Esophagus squamous epithelium (tissue), 5 donors: Measurements from ENCODE around the gene PRKAB2. TPM values are rescaled to one million over a fixed set of nuclear protein-coding genes. Genes with fewer than 3 reads are reported as not detected.
"Not testable (repeated sequence)": the region's sequence is repeated elsewhere in the genome, so short reads cannot be mapped to it uniquely, and the experiment has no call there.

Source experiments
- DNase-seq: peaks from one replicate; lab custom pipeline; 2025; lab: John Stamatoyannopoulos, UW
- H3K27ac ChIP-seq, 4 donors: fragments of 200-600 bp; sonication (generic); one replicate each; pipeline ENCODE4 v1.5.1; 2016 to 2019; ENCODE audit warnings: mild to moderate bottlenecking in 1 of 4
- H3K27me3 ChIP-seq, 4 donors: fragments of 200-600 bp; sonication (generic); 1 replicate in 3 of 4; 2 replicates in 1 of 4; pipeline versions ENCODE4 v1.5.1 to v1.6.0; 2017 to 2021; ENCODE audit warnings: antibody characterized with exemption in 1 of 4
- H3K36me3 ChIP-seq, 3 donors: fragments of 200-600 bp; sonication (generic); one replicate each; pipeline ENCODE4 v1.5.1; 2016 to 2019
- H3K4me1 ChIP-seq, 3 donors: fragments of 200-600 bp; sonication (generic); one replicate each; pipeline ENCODE4 v1.5.1; 2017 to 2019
- H3K4me3 ChIP-seq, 4 donors: fragments of 200-600 bp; sonication (generic); 1 replicate in 3 of 4; 2 replicates in 1 of 4; pipeline ENCODE4 v1.5.1; 2016 to 2019; ENCODE audit warnings: mild to moderate bottlenecking in 2 of 4, moderate library complexity in 1 of 4
- H3K9me3 ChIP-seq, 3 donors: fragments of 200-600 bp; sonication (generic); one replicate each; pipeline ENCODE4 v1.5.1; 2016 to 2019
- POLR2A ChIP-seq, 4 donors: fragments of 450-650 bp; IDR thresholded peaks; one replicate each; pipeline ENCODE4 v1.6.1; 2017; ENCODE audit warnings: antibody characterized with exemption in 4 of 4, mild to moderate bottlenecking in 4 of 4, moderate library complexity in 3 of 4
- WGBS, 2 donors: methylation state at CpG; one replicate each; pipeline ENCODE4 v1.1.5; 2018; 5-methylcytosine and 5-hydroxymethylcytosine counted together
- intact Hi-C: fragments of 100-400 bp; cut with DNase I; formaldehyde crosslinking; loops from one replicate; pipeline ENCODE4 v1.15.0; 2022
- total RNA-seq, 4 donors: library from RNA; depleted of rRNA; stranded (reverse); fragments of >200 nt; gene quantifications; one replicate each; pipeline ENCODE4 v1.1.0, GENCODE V29; 2016
- TF ChIP-seq, protein P1 (sequence below), 6 experiments: fragments of 450-650 bp in 4 of 6; fragments of 200-600 bp in 2 of 6; sonication (generic) in 2 of 6; IDR thresholded peaks; one replicate each; pipeline ENCODE4 v1.5.1; 2016 to 2019; ENCODE audit warnings: antibody characterized with exemption in 6 of 6, mild to moderate bottlenecking in 4 of 6, moderate library complexity in 4 of 6
- donor health status: DM: yes; HTN: yes; CAD: no.

PRKAB2 gene
- total RNA-seq, 4 donors from 2014 or later = 2.4 to 14.7 (median 8.1) TPM

DNA sequence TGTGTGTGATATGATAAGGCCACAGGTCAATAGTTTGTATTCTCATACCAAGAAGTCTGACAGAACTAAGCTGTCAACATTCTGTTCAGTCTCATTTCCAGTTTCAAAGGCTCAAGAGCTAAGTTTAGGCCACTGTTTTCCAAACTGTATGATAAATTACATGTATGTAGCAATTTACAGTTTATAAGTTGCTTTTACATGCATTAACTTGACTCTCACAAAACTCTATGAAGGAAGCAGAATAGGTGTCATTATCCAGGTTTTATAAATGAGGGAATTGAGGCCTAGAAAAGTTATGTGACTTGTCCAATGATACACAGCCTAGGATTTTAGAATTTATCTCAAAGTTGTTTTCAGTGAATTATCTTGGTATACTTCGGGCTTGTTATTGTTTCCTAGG lies 29.5 kb upstream of the PRKAB2 start:
- TF ChIP-seq, protein P1, sequence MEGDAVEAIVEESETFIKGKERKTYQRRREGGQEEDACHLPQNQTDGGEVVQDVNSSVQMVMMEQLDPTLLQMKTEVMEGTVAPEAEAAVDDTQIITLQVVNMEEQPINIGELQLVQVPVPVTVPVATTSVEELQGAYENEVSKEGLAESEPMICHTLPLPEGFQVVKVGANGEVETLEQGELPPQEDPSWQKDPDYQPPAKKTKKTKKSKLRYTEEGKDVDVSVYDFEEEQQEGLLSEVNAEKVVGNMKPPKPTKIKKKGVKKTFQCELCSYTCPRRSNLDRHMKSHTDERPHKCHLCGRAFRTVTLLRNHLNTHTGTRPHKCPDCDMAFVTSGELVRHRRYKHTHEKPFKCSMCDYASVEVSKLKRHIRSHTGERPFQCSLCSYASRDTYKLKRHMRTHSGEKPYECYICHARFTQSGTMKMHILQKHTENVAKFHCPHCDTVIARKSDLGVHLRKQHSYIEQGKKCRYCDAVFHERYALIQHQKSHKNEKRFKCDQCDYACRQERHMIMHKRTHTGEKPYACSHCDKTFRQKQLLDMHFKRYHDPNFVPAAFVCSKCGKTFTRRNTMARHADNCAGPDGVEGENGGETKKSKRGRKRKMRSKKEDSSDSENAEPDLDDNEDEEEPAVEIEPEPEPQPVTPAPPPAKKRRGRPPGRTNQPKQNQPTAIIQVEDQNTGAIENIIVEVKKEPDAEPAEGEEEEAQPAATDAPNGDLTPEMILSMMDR (IDR thresholded peaks at IDR 0.05) = no peak
- TF ChIP-seq POLR2A (IDR thresholded peaks at IDR 0.05) = no peak
- Histone ChIP-seq H3K4me1 (no peaks in the 10 kb centered on the region), H3K4me3 (no peak overlapping the region), H3K36me3 (no peaks in the 10 kb centered on the region), H3K27me3 (no peaks in the 10 kb centered on the region), H3K9me3 (no peaks in the 10 kb centered on the region), H3K27ac (no peak overlapping the region)
- no peak for DNase-seq
- intact Hi-C loops = no loop called here
- WGBS, 2 donors = 88 to 91% methylated on average over 1 of the region's 1 CpG

- no peaks in the 10 kb centered on the region for H3K4me1 ChIP-seq
- no peak overlapping the region for H3K27ac ChIP-seq
- DNase-seq = no peak
- intact Hi-C loops = no loop called here
- H3K36me3 ChIP-seq = no peaks in the 10 kb centered on the region
- 44 to 56% methylated on average over 4 of the region's 4 CpGs for WGBS, 2 donors
- no peaks in the 10 kb centered on the region for H3K27me3 ChIP-seq
- TF ChIP-seq, protein P1 (IDR thresholded peaks at IDR 0.05) = no peak
- no peak overlapping the region for H3K4me3 ChIP-seq
- H3K9me3 ChIP-seq = no peaks in the 10 kb centered on the region
Measured at GRCh38 chr1:147201276-147201675, 29.0 kb upstream of the PRKAB2 start.

DNA sequence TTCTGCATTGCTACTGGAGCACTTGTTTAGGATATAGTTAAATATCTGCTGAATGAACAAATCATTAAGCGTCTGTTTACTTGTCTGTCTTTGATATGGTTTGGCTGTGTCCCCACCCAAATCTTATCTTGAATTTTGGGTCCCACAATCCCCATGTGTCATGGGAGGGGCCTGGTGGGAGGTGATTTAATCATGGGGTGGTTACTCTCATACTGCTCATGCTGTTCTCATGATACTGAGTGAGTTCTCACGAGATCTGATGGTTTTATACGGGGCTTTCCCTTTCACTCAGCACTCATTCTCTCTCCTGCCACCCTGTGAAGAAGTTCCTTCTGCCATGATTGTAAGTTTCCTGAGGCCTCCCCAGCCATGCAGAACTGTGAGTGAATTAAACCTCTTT lies 25.1 kb upstream of the PRKAB2 start:
- H3K4me1 ChIP-seq, H3K36me3 ChIP-seq, DNase-seq, H3K4me3 ChIP-seq, intact Hi-C loops, H3K27ac ChIP-seq, H3K9me3 ChIP-seq, H3K27me3 ChIP-seq: not testable (repeated sequence)
- 80 to 98% methylated on average over 1 to 3 of the region's 3 CpGs for WGBS, 2 donors

DNA sequence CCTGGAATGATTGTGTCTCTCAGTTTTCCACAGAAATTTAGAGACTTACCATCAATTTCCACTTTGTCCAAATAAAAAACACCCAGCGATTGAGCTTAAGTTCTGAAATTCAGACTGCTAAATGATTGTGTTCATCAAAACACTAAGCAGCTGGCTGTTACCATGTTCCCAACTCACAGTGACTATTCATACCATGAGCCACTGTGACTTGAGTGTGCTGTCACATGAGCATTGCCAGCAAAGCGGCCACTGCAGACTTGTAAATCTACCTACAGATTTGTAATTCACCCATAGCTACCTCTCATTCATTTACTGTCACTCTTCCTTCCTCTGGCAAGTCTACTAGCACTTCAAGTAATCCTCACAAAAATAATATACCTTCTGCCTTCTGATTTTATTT lies 17.2 kb upstream of the PRKAB2 start:
- H3K27ac ChIP-seq = no peak overlapping the region
- intact Hi-C loops = no loop called here
- no peaks in the 10 kb centered on the region for H3K9me3 ChIP-seq
- H3K4me3 ChIP-seq = no peak overlapping the region
- TF ChIP-seq, protein P1 (IDR thresholded peaks at IDR 0.05) = no peak
- TF ChIP-seq POLR2A (IDR thresholded peaks at IDR 0.05) = no peak
- WGBS, 2 donors = 73 to 89% methylated on average over 2 of the region's 2 CpGs
- no peaks in the 10 kb centered on the region for H3K27me3 ChIP-seq
- no peaks in the 10 kb centered on the region for H3K36me3 ChIP-seq
- peaks cover 0 to 4% (median 0%) of the 10 kb centered on the region in 3 donors for H3K4me1 ChIP-seq
- DNase-seq = no peak

DNA sequence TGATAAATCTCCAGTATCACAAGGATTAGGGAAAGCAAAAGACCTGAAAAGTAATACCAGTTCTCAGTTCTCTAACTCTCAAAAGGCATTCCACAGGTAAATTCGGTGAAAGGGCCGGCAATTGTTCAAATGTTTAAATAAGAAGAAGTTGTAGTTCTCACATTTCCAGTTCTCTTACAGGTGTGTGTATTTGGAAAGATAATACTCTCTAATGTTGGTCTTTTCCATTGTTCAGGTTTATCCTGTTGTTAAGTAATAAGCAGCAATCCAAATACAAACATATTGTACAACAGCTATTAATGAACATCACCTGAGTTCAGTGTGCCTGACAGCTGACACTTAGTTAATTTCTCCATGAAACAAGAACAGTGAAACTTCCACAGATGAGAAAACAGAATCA lies 13.2 kb upstream of the PRKAB2 start:
- H3K27ac ChIP-seq = no peak overlapping the region
- intact Hi-C loops = no loop called here
- no peaks in the 10 kb centered on the region for H3K27me3 ChIP-seq
- TF ChIP-seq POLR2A (IDR thresholded peaks at IDR 0.05) = no peak
- TF ChIP-seq, protein P1 (IDR thresholded peaks at IDR 0.05) = no peak
- H3K4me3 ChIP-seq = no peak overlapping the region
- H3K4me1 ChIP-seq = peaks cover 0 to 11% (median 0%) of the 10 kb centered on the region in 3 donors
- no peak for DNase-seq
- no peaks in the 10 kb centered on the region for H3K36me3 ChIP-seq
- no peaks in the 10 kb centered on the region for H3K9me3 ChIP-seq
- 64 to 71% methylated on average over 2 of the region's 2 CpGs for WGBS, 2 donors
